ENCODE measurements around the gene HAUS3.

Gene HAUS3

DNA sequence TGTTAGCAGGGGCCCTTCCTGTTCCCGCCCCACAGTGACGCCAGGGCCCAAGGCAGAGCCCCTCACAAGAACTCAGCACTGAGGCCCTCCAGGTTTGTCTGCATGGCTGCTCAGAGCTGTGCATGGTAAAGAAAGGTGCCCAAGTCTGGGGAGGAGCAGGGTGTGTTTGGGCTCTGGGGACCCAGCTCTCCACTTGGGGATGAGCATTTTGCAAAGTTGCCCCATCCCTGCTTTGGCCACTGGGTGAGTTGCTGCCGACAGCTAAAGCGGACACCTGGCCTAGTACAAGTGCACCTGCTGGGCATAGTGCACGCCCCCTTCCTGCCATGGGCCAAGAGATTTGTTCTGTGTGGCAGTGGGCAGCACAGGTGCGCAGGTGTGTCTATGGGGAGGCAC lies 22.0 kb upstream of the HAUS3 start:
- DNase-seq (ENCODE audit: low read depth): no peak

DNA sequence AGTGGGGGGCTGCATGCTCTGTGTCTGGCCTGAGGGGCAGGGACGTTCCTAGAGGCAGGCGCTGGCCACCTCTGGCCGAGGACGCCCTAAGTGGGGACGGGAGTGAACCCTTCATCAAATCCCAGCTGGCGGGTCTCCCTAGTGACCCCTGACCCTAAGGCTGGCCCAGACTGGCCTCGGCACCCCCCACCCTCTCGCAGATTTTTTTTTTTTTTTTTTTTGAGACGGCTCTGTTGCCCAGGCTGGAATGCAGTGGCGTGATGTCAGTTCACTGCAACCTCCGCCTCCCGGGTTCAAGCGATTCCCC lies 21.0 kb upstream of the HAUS3 start:
- DNase-seq (ENCODE audit: low read depth): no peak

DNA sequence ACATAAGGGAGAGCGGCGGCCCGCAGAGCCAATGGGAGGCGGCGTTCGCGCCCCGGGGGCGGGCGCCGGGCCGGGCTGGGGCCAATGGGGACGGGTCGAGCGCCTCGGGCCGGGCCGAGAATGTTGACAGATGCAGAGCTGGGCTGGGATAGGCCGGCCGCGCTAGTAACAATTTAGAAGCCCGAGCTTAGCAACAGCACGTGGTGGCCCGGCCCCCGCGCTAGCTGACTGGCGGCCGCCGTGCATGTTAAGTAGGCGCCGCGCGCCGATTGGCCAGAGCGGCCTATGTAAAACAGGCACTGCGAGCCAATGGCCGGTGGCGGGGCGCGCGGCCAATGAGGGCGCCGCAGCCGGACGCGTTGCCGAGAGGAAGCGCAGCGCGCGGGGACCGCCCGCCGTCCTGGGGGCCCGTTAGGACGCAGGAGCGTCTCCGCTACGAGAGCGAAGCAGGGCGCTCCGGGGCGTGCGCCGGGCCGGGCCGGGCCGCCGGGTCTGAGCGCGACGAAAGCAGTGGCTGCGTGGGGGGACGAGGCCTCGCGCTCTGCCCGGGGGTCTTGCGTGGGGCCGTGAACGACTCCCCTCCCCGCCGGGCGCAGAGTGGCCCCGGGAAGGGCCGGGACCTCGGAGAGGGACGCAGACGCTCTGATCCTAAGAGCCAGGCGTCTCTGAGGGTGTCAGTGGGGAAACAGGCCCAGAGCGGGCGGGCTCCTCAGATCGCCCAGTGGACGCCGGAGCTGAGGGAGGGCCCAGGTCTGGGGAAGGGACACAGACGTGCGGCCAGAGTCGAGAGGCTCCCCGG lies 20.4 kb upstream of the HAUS3 start:
- peak; percentile 99 for DNase-seq (ENCODE audit: low read depth)

DNA sequence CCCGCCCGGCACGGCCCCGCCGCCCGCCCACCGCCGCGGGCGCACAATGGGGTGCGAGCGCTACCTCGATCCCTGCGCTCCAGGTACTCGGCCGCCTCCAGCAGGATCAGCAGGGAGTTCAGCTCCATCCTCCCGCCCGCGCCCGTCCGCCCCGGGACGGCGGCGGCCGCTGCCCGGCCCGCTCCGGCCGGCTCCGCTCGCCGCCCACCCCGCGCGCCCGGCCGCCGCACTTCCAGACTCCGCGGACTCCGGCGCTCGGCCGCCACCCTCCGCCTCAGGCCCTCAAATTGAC lies 19.9 kb upstream of the HAUS3 start, which contains the start of gene MXD4:
TSS of gene MXD4 (minus strand) at position 257 of the 292 bp plus-strand sequence. CDS start at position 128, 129 bp downstream.
- DNase-seq (ENCODE audit: low read depth): no peak

DNA sequence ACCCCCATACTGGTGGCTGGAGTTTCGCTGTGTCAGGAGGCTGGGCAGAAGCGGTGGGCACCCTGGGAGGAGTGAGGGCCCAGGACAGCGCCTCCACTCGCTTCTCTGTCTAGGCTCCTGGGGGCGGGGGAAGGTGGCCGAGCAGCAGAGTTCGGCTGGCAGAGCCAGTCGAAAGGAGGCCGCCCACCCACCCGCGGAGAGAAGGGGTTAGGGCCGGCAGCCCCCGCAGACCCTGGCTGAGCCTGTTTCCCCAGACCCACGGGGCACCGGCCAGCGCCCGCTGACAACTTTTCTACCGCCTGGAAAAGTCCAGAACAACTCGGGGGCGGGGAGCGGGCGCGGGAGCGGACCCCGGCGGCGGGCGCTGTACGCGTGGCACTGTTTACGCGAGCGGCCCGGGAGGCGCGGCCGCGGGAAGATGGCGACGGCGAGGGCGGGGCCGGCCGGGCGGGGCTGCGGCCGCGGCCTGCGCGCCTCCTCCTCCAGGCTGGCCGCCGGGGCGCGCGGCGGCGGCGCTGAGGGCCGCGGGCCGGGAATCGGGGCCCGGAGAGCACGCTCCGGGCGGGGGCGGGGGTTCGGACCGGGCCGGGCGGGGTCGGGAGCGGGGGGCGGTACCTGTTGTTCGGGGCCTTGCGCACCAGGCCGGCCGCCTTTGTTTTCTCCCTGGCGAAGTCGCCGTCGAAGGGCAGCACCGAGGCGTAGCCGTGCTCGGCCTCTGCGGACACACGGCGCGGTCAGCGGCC lies 19.4 kb upstream of the HAUS3 start:
- DNase-seq (ENCODE audit: low read depth): no peak

DNA sequence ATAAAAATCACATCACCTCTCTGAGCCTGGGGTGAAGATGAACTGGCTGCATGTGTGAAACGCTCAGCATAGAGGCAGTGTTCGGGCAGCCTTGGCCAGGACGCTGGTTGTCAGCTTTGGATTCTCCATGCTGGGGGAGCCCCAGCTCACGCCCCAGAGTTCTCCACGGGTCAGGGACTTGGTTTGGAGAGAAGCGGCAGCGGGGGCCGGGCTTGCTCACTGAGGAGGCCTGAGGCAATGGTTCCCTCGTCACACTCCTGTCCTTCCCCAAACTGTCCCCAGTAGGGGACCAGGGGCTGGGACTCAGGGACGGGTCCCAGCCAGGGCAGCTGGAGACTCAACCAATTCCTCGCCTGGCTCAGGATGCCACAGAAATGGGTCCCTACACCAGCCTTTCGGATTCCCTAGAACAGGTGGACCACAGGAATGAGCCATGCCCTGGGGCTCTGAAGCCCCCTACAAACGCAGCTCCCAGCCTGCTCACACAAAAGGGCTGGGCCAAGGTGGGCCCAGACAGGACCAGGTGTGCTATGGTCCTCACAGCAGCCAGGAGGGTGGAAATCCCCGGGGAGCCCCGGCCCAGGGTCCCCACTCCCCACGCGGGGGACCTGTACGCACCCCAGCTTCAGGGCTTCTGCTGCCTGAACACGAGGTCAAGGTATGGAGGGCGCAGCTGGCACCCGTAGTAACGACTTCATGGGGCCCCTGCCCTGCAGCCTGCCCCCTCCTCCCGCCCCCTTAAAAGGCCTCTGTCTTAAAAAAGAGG lies 18.6 kb upstream of the HAUS3 start:
- no peak for DNase-seq (ENCODE audit: low read depth)

DNA sequence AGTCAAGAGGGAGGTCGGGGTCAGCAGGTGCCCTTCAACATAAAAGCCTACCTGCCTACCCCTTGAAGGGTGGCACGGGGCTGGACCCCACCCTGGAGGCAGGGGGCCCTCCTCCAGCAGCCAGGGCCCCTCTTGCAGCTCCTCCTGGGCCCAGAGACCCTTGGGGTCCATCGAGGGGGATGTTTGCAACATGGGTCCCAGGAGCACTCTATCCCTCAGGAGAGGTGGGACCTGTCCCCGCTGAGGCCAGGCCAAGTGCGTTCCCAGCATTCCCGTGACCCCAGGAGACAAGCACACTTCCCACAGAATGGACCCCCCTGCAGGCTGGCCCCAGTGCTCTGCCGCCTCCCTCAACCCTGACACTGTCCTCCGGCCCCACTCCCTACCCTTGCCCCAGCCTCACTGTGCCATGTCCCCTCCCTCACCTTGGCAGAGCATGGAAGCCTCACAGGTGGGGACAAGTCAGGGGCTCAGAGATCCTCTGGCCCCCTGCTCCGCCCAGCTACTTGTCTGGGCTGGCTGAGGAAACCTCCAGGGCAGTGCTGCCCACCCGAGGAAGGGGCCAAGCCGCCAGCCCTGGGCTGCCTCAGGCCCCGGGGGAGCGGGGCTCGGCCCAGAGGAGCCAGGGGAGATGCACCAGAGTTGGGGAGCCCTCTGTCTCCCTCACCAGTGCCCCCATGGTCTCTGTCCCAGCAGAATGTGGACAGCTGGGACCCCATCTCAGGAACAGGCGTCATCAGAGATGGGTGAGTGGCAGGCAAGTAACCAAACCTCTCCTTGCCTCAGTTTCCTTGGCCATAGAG lies 17.8 kb upstream of the HAUS3 start:
- no peak for DNase-seq (ENCODE audit: low read depth)

DNA sequence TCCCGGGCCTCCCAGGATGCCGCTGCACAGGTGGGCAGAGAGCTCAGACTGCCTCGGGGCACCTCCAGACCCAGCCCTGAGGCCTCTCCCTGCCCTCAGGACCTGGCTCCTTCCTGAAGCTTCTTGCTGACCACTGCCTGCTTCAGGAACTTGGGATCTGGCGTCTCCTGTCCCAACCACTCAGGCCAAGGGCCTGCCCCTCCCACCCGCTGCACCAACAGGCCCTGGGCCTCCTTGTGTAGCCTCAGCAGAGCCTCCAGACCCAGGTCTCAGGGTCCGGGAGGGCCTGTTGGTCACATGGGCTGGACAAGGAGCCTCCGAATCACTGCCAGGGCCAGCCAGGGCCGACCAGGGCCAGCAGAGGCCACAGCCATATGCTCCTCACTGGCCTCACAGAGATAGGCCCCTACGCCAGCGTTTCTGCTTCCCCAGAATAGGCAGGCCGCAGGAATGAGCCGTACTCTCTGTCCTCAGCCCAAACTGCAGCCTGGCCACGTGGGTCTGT lies 17.2 kb upstream of the HAUS3 start:
- no peak for DNase-seq (ENCODE audit: low read depth)

DNA sequence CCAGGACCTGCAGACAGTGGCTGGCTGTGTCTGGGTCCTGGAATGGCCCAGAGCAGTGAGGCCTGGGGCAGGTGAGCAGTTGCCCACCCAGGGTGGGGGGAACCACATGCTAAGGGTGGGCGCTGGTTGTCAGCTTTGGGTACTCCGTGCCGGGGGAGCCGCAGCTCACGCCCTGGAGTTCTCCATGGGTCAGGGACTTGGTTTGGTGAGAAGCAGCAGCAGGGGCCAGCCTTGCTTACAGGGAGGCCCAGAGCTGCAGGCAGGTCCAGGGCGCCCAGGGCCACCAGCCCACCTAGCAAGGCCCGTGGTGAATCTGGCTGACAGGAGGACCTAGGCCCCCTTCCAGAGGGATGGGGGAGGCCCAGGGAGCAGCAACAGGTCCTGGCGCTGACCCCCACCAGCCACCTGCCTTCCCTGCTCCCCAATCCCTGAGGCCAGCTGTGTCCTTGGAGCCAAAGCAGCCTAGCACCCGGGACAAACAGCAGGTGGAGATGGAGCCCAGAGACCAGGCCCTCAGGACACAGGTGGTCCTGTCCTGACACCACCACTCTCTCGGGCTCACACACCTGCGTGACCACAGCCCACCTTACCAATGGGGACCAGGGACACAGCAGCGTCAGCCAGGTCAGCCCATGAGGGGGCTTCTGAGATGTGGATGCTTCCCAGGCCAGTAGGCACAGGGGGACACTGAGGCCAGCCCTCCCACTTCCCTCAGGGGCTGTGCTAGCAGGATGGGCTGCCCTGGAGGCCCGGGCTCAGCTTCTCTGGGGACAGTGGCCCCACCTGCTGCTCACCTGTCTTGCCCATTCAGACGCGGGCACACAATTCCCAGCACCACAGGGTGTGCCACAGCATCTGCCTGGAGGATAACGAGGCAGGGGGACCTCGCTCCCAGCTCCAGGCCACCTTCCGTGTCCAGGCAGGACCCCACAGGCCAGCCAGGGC lies 16.4 kb upstream of the HAUS3 start:
- no peak for DNase-seq (ENCODE audit: low read depth)

DNA sequence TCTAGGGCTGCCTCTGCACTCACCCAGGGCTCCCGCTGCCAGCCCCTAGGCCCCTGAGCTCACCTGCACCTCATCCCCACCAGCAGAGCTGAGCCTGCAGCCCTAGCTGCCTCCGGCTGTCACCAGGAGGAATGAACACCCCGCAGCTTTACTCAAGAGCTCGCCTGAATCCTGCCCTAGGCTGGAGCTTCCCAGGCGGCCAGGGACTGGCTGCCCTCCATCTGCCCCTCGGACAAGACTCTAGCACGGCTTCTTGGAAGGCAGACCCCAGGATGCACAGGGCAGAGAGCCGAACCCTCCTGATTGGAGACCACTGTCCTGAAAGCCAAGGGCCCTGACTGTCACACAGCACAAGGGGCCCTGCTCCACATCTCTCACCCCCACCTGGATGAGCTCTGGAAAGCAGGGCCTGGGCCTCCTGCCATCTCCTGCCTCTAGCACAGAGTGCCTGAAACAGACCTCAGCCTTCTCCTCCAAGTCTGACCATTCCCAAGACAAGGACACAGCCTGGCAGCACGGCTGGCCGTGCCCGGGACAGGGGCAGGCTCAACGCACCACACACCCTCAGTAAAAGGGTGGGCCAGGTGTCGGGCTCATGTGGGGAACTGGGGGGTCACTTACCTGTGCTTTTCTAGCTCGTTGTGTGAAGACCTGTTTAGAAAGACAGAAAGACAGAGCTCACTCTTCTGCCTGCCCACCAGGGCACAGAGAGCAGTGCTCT lies 15.6 kb upstream of the HAUS3 start:
- DNase-seq (ENCODE audit: low read depth): no peak

DNA sequence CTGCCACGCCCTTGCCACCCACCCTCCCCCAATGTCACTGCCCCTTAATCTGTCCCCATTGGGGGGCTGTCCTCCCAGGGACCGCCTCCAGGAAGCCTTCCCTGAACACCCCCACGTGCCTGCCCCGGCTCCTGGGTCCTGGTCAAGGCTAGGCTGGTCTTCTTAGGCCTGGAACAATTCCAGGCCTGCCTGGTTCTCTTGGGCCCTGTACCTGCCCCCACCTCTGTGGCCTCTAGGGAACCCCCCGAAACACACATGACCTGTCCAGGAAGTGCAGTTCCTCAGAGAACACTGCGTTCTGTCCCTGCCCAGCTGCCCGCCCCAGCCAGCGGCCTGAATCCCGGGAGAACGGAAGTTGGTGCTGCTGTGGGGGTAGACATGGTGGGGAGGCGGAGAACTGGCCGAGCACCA lies 14.9 kb upstream of the HAUS3 start:
- DNase-seq (ENCODE audit: low read depth): no peak

DNA sequence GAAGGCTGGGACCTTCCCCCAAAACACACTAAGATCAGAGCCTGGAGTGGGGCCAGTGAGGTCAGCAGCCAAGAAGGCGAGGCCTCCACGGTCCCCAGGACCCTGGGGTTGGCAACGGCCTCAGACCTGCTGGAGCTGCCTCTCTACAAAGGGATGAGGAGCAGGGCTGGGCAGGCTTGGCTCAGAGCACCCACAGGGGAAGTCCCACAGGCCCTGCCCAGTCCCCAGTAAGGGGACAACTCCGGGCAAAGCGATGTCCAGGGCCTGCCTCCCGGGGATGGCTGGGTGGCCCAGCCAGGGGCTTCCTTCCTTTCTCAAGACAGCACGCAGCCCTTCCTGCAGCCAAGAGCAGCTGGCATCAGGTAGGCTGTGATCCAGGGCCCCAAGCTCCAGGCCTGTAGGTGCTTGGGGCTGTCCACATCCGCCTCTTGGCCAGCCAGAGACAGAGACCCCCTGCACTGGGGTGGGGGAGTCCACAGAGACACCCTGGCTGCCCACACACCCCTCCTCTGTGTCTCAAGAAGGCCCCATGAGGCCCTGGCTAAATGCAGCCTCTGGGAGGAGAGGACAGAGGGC lies 14.3 kb upstream of the HAUS3 start:
- no peak for DNase-seq (ENCODE audit: low read depth)

DNA sequence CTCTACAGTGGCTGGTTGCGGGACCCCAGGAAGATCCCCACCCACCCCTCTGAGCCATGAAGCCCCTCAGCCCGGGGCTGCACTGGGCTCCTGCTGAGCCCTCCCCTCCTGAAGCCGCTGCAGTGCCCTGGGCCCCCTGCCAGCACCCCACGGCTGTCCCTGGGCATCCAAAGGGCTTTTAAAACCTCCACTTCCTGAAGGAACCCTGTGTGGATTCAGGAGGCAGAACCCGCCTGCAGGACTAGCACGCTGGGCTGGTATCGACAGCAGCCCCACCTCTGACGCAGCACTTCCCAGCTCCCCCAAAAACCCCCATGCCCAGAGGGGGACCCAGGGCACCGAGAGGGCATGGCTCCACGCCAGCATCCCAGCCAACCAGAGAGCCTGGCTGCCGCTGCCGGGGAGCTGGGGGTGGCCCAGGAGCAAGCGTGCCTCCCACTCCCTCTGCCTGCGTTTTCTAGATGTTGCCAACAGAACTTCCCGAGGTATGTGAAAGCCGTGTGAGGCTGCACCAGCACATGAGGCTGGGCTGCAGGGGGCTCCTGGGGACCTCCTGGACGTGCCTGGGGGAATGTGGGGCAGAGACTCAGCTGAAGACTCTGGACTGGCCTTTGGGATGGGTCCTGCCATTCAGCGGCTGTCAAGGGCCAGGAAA lies 13.7 kb upstream of the HAUS3 start:
- DNase-seq (ENCODE audit: low read depth): no peak

DNA sequence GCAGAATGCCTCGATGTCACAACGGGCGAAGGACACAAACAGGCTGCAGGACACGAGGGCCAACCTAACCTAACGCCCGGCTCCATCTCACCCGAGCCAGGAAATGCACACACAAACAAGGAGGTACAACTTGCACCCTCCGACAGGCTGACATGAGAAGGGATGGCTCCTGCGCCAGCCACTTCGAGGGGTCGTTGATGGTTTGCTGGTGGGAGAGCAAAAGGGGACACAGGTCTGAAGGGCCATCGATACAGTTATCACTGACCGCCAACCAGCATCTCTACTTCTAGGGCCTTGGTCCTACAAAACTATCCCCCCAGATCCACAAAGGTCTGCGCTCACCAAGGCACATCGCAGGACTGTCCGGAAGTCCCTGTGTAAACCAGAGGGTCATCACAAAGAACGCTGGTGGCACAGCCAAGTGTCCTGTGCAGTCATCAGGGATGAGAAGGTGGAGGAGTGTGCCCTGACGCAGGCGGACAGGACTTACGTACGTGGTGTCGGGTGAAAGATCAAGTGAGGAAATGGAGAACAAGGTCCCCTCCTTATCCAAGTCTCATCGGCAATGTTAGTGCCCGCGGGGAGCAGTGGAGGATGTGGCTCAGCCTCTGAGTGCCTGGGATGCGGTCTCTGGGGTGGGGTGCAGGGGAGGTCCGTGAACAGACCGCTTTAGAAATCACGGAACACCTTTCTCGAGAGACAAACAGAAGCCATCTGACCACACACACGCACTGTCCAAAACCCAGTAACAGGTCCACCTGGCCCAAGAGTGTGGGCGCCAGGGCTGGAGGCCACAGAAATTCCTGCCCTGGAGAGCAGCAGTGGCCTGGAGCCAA lies 13.0 kb upstream of the HAUS3 start:
- no peak for DNase-seq (ENCODE audit: low read depth)

DNA sequence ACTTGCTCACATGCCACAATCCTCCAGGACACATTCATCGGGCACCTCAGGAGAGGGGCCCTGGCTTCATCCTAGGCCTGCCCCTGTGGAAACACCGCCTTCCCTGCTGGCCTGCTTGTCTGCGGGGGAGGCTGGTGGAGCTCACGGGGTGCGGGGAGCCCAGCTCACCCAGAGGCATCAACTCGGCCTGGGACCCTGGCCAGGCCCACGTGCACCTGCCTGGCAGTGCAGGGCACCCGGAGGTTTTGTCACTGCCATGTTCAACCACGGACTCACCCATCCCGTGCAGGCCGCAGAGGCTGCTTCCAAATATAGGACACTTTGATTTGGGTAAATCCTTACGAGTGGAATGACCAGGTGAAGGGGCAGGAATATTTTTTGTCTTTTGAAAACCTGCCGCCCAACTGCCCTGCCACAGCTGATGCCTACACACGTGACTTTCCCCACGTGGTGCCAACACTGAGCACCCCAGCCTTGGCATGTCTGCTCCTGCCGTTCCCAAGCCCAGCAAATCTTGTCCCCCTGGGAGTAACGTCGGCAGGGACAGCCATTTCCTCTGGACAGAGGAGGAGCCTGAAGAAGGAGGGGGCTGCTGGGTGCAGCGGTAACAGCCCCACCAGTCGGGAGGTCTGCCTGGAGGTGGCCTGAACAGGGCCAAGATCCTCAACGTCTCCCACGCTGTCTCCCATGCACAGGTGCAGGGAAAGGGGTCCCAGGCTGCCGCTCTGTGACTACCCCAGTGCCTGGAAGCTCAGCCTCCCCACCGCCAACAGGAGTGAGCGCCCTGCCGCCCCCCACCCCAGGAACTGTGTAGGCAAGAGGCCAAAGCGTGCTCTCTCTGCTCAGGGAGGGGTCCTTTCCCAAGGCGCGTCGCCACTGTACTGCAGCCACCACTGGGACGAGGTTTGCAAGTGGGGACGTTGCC lies 11.5 kb upstream of the HAUS3 start:
- DNase-seq (ENCODE audit: low read depth): no peak

DNA sequence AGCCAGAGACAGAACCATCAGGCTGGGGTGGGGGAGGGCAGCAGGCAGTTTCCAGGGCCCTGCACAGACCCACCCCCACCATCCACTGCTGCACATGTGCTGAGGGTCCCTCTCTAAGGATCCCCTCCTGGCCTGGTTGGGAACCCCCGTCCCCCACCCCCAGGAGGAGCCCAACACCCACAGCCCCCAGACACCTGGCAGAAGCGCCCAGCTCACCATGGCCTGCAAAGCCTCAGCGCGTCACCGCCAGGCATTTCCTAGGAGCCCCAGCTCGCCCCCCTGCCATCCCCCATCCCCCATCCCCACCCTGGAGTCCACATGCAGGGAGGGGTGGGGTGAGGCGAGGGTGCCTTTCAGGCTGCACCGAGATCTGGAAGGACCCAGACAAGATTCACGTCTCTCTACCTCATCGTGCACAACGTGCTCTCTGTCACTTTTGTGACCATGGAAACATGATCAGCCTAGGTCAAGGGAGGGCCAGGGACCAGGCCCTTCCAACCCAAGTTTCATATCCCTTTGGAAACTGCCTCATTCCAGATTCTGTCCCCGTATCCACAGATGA lies 10.7 kb upstream of the HAUS3 start:
- DNase-seq (ENCODE audit: low read depth): no peak
